HK-2 (cell line): ENCODE measurements around the gene PIEZO2.
"Not testable (repeated sequence)": the region's sequence is repeated elsewhere in the genome, so short reads cannot be mapped to it uniquely, and the experiment has no call there.

Source experiments
- DNase-seq: peaks from one replicate; pipeline ENCODE4 v3.0.0-alpha.2; 2018; ENCODE audit not compliant: unreplicated experiment

The PIEZO2 gene

GRCh38 chr18:11149441-11150270 is at the start of gene PIEZO2:
PIEZO2 (minus strand) TSS chr18:11149569; CDS start chr18:11148588, 981 bp downstream.
- DNase-seq, result no peak

- DNase-seq, result no peak
Measured at GRCh38 chr18:11183637-11184036, 34.3 kb upstream of the PIEZO2 start.

GRCh38 chr18:11181629-11182028 is 32.3 kb upstream of the PIEZO2 start:
- not testable (repeated sequence) for DNase-seq

GRCh38 chr18:11179959-11180519 is 30.7 kb upstream of the PIEZO2 start:
- no peak for DNase-seq

GRCh38 chr18:11178951-11179549 is 29.7 kb upstream of the PIEZO2 start:
- no peak for DNase-seq

GRCh38 chr18:11177382-11177781 is 28.0 kb upstream of the PIEZO2 start:
- DNase-seq, result no peak

GRCh38 chr18:11176481-11176881 is 27.1 kb upstream of the PIEZO2 start:
- DNase-seq, result no peak

- no peak for DNase-seq
Measured at GRCh38 chr18:11175266-11175979, 26.1 kb upstream of the PIEZO2 start.

GRCh38 chr18:11174179-11174578 is 24.8 kb upstream of the PIEZO2 start:
- not testable (repeated sequence) for DNase-seq

- DNase-seq, result no peak
Measured at GRCh38 chr18:11167778-11168177, 18.4 kb upstream of the PIEZO2 start.

GRCh38 chr18:11165952-11166351 is 16.6 kb upstream of the PIEZO2 start:
- no peak for DNase-seq

- no peak for DNase-seq
Measured at GRCh38 chr18:11165138-11165537, 15.8 kb upstream of the PIEZO2 start.

- DNase-seq, result no peak
Measured at GRCh38 chr18:11163665-11164064, 14.3 kb upstream of the PIEZO2 start.

GRCh38 chr18:11162889-11163288 is 13.5 kb upstream of the PIEZO2 start:
- DNase-seq, result no peak

- no peak for DNase-seq
Measured at GRCh38 chr18:11162462-11162861, 13.1 kb upstream of the PIEZO2 start.

GRCh38 chr18:11160313-11160712 is 10.9 kb upstream of the PIEZO2 start:
- DNase-seq, result no peak

- no peak for DNase-seq
Measured at GRCh38 chr18:11159844-11160243, 10.5 kb upstream of the PIEZO2 start.

- no peak for DNase-seq
Measured at GRCh38 chr18:11156978-11157377, 7.6 kb upstream of the PIEZO2 start.

- DNase-seq, result no peak
Measured at GRCh38 chr18:11155034-11155759, 5.8 kb upstream of the PIEZO2 start.

GRCh38 chr18:11154368-11154989 is 5.1 kb upstream of the PIEZO2 start:
- DNase-seq, result no peak

- no peak for DNase-seq
Measured at GRCh38 chr18:11153097-11153496, 3.7 kb upstream of the PIEZO2 start.
